Measurements from ENCODE around the gene CST9. TPM values are rescaled to one million over a fixed set of nuclear protein-coding genes. Genes with fewer than 3 reads are reported as not detected.

The CST9 gene
- total RNA-seq, 1 experiment from 2014 or later, result not detected

DNA sequence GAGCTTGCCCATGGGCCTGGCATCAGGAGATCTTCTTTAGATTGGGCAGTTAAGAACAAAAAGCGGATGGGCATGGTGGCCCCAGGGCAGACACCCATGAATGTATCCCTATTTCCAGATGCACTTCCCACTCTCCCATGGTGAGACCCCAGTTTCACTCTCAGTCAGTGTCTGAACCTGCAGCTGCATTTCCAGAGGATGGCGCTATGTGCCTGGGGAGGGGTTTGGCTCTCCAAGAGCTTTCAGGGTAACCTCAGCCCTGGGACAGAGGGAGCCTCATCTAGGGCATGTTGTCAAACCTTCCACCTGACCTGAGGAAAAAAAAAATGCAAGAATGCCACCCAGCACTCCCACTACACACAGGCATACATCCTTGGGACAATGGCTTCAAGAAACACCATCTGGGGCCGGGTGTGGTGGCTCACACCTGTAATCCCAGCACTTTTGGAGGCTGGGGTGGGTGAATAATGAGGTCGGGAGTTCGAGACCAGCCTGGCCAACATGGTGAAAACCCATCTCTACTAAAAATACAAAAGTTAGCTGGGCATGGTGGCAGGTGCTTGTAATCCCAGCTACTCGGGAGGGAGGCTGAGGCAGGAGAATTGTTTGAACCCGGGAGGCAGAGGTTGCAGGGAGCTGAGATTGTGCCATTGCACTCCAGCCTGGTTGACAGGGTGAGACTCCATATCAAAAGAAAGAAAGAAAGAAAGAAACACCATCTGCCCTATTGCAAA, 39.4 kb downstream of the CST9 start:
- no peaks in the 10 kb centered on the region for H3K79me1 ChIP-seq (ENCODE audit: insufficient read depth, low read depth, low read length, poor library complexity, severe bottlenecking)
- peaks cover 11% of the 10 kb centered on the region for H3K9me3 ChIP-seq (ENCODE audit: control insufficient read depth, low read depth, low read length)
- H4K20me1 ChIP-seq (ENCODE audit: control insufficient read depth, insufficient read depth, insufficient read length), result no peaks in the 10 kb centered on the region
- Mint-ChIP-seq H3K36me3 (ENCODE audit: insufficient read depth in 1 of 3, low read depth in 3 of 3) (peaks cover 2 to 17% (median 5%) of the 10 kb centered on the region in 3 experiments; a peak in 4 of 7 replicates), H3K4me3 (no peak overlapping the region; a peak in 1 of 5 replicates), H3K4me1 (no peaks in the 10 kb centered on the region), H3K27ac (peak overlapping the region in 1 of 3 experiments; percentile 16; a peak in 1 of 7 replicates), H3K27me3 (ENCODE audit: low read depth) (peaks cover 10% of the 10 kb centered on the region), H3K9me3 (peaks cover 18 to 19% of the 10 kb centered on the region in 2 experiments)
- no peak overlapping the region for H2AK5ac ChIP-seq (ENCODE audit: insufficient read length, low read length)
- H2BK20ac ChIP-seq (ENCODE audit: low read depth, low read length, poor library complexity, severe bottlenecking), result no peak overlapping the region
- H3K9ac ChIP-seq (ENCODE audit: extremely low read depth, insufficient read length, low read length), result no peak overlapping the region
- no peaks in the 10 kb centered on the region for H3K79me2 ChIP-seq (ENCODE audit: insufficient read depth, low read length)
- H3K4ac ChIP-seq (ENCODE audit: low read depth, low read length), result no peak overlapping the region
- H3K4me1 ChIP-seq (ENCODE audit: insufficient read depth, low read length), result no peaks in the 10 kb centered on the region
- H3K27ac ChIP-seq (ENCODE audit: insufficient read length, low read depth, low read length), result no peak overlapping the region
- H2BK15ac ChIP-seq (ENCODE audit: low read depth, low read length), result no peak overlapping the region
- no peak overlapping the region for H3T11ph ChIP-seq (ENCODE audit: low read length)
- no peak overlapping the region for H2BK12ac ChIP-seq (ENCODE audit: insufficient read length, low read depth, low read length)
- no peaks in the 10 kb centered on the region for H3K27me3 ChIP-seq (ENCODE audit: insufficient read depth, low read length)
- no peak overlapping the region for H3K56ac ChIP-seq (ENCODE audit: insufficient read length, low read depth, low read length)
- no peak overlapping the region for H2BK5ac ChIP-seq (ENCODE audit: insufficient read length, low read length)
- no peak overlapping the region for H4K91ac ChIP-seq (ENCODE audit: insufficient read length, low read depth, low read length)
- TF ChIP-seq CTCF (conservative IDR thresholded peaks at IDR 0.05), result 0 out of 3 replicates have a peak, but pooled peaks have one; percentile 28
- peak; percentile 26 for DNase-seq
- H2AFZ ChIP-seq (ENCODE audit: low read length), result no peak overlapping the region
- H3K4me2 ChIP-seq (ENCODE audit: insufficient read depth, insufficient read length, low read length), result no peak overlapping the region
- no peak overlapping the region for H3K14ac ChIP-seq (ENCODE audit: insufficient read depth, low read length)
- WGBS (ENCODE audit: extremely low coverage, insufficient read length, low lambda C conversion rate), result no CpG with 5 or more reads among the region's 7 CpGs
- no peak overlapping the region for H4K5ac ChIP-seq (ENCODE audit: insufficient read length, low read depth, low read length)
- H3K18ac ChIP-seq (ENCODE audit: insufficient read length, low read depth, low read length), result no peak overlapping the region
- no peak overlapping the region for H3K23ac ChIP-seq (ENCODE audit: insufficient read length, low read depth, low read length)
- no peak overlapping the region for H2BK120ac ChIP-seq (ENCODE audit: low read depth, low read length, poor library complexity, severe bottlenecking)
- no peaks in the 10 kb centered on the region for H3K23me2 ChIP-seq (ENCODE audit: insufficient read length, low read depth, low read length, poor library complexity, severe bottlenecking)
- no peak overlapping the region for H4K8ac ChIP-seq (replicated peaks; ENCODE audit: insufficient read length, low read depth, low read length)
